T-cell (primary cell): ENCODE measurements around the gene DUSP22. TPM values are rescaled to one million over a fixed set of nuclear protein-coding genes. Genes with fewer than 3 reads are reported as not detected.

Experiments
- ATAC-seq, 4 experiments: fragments of 200-7000 bp in 3 of 4; fragments of 150-1000 bp in 1 of 4; cut with Tn5 transposase; replicated peaks in 1 of 4; 1 replicate in 3 of 4; 2 replicates in 1 of 4; pipeline ENCODE4 v1.10.0; 2021; ENCODE audit warnings: moderate library complexity in 3 of 4, mild to moderate bottlenecking in 2 of 4, moderate number of reproducible peaks in 1 of 4
- CTCF ChIA-PET, 2 donors: fragments of 300-600 bp; sonication (Branson Sonifier 250); formaldehyde crosslinking; loops; one replicate each; lab custom pipeline; 2022; ENCODE audit warnings: antibody characterized with exemption in 2 of 2; lab: Charles Lee
- POLR2A ChIA-PET, 2 donors: fragments of 300-600 bp; sonication (Branson Sonifier 250); formaldehyde crosslinking; loops; one replicate each; lab custom pipeline; 2022; ENCODE audit warnings: antibody characterized with exemption in 2 of 2; lab: Charles Lee
- DNase-seq, 35 experiments: peaks; one replicate each; pipeline versions ENCODE4 v3.0.0 to v3.0.0-alpha.2; 2013 to 2023
- H3K27ac ChIP-seq: one replicate; pipeline ENCODE4 v1.5.1; 2013; ENCODE audit warnings: low read length
- H3K27me3 ChIP-seq, 2 experiments: replicated peaks in 1 of 2; 1 replicate in 1 of 2; 2 replicates in 1 of 2; pipeline versions ENCODE4 v1.6.1 to v1.7.0; 2013; ENCODE audit warnings: low read length in 1 of 2, mixed read lengths in 1 of 2; ENCODE audit not compliant: control insufficient read depth in 2 of 2, insufficient read depth in 2 of 2; ENCODE audit errors: extremely low read depth in 1 of 2
- H3K36me3 ChIP-seq, 2 donors: 1 replicate in 1 of 2; 2 replicates in 1 of 2; pipeline versions ENCODE4 v1.6.1 to v1.7.0; 2013; ENCODE audit warnings: low read length in 1 of 2; ENCODE audit not compliant: control insufficient read depth in 2 of 2, insufficient read depth in 1 of 2; ENCODE audit errors: extremely low read depth in 1 of 2
- H3K4me1 ChIP-seq, 2 experiments: 1 replicate in 1 of 2; 2 replicates in 1 of 2; pipeline versions ENCODE4 v1.6.1 to v1.7.0; 2013; ENCODE audit warnings: low read length in 2 of 2, mixed read lengths in 1 of 2; ENCODE audit not compliant: insufficient read depth in 2 of 2, control insufficient read depth in 1 of 2; ENCODE audit errors: extremely low read depth in 1 of 2
- H3K4me3 ChIP-seq, 2 donors: 1 replicate in 1 of 2; 2 replicates in 1 of 2; pipeline versions ENCODE4 v1.5.1 to v1.7.0; 2013; ENCODE audit warnings: mild to moderate bottlenecking in 2 of 2, low read length in 1 of 2, moderate library complexity in 1 of 2; ENCODE audit not compliant: control insufficient read depth in 1 of 2; ENCODE audit errors: extremely low read depth in 1 of 2
- H3K9me3 ChIP-seq: 2 replicates; pipeline ENCODE4 v1.7.0; 2013
- H3K27ac Mint-ChIP-seq, 2 donors: one replicate each; pipeline ENCODE4 v1.8.0; 2020 to 2021; ENCODE audit warnings: mild to moderate bottlenecking in 2 of 2, mixed read lengths in 2 of 2
- H3K27me3 Mint-ChIP-seq, 2 donors: one replicate each; pipeline ENCODE4 v1.8.0; 2021 to 2022; ENCODE audit warnings: mixed read lengths in 2 of 2
- H3K36me3 Mint-ChIP-seq: one replicate; pipeline ENCODE4 v1.8.0; 2021; ENCODE audit warnings: mixed read lengths
- H3K4me1 Mint-ChIP-seq, 3 donors: one replicate each; pipeline ENCODE4 v1.8.0; 2020 to 2022; ENCODE audit warnings: mixed read lengths in 3 of 3, mild to moderate bottlenecking in 1 of 3
- H3K4me3 Mint-ChIP-seq, 3 donors: one replicate each; pipeline ENCODE4 v1.8.0; 2020 to 2022; ENCODE audit warnings: mild to moderate bottlenecking in 3 of 3, mixed read lengths in 3 of 3, moderate library complexity in 3 of 3
- H3K9me3 Mint-ChIP-seq, 3 donors: one replicate each; pipeline ENCODE4 v1.8.0; 2020 to 2022; ENCODE audit warnings: mixed read lengths in 3 of 3
- WGBS: methylation state at CpG from one replicate; pipeline ENCODE4 v1.1.5; 2013; ENCODE audit warnings: missing lambda C conversion rate; ENCODE audit not compliant: insufficient coverage; 5-methylcytosine and 5-hydroxymethylcytosine counted together
- total RNA-seq, 35 experiments: library from RNA in 6 of 35; stranded (reverse) in 6 of 35; fragments of 120-200 nt in 1 of 35; gene quantifications; one replicate each; pipeline versions ENCODE4 v1.2.1 to v1.2.4 and lab custom pipeline; 2013 to 2026

DUSP22 gene
- total RNA-seq, 5 donors from 2014 or later (not counting 1 experiment from before 2014, with no cell fraction given) = 32.0 to 52.4 (median 42.1) TPM

- Histone ChIP-seq H3K9me3 (no peaks in the 10 kb centered on the region), H3K4me1 (peaks cover 0 to 6% of the 10 kb centered on the region in 2 experiments), H3K27me3 (peaks cover 0 to 8% of the 10 kb centered on the region in 2 experiments), H3K4me3 (no peak overlapping the region), H3K36me3 (no peaks in the 10 kb centered on the region), H3K27ac (no peak overlapping the region)
- Mint-ChIP-seq H3K36me3 (peaks cover 3% of the 10 kb centered on the region), H3K9me3 (peaks cover 9 to 20% (median 12%) of the 10 kb centered on the region in 3 donors), H3K4me1 (peaks cover 2 to 8% (median 7%) of the 10 kb centered on the region in 3 donors), H3K27ac (no peak overlapping the region), H3K4me3 (no peak overlapping the region), H3K27me3 (peaks cover 0 to 6% of the 10 kb centered on the region in 2 donors)
- WGBS = 89% methylated on average over 12 of the region's 12 CpGs
- DNase-seq = no peak
- CTCF ChIA-PET = no interaction called here
- ATAC-seq = no peak
- POLR2A ChIA-PET = no interaction called here
These were observed 71.0 kb downstream of the DUSP22 start for GRCh38 chr6:363291-363690.

- no peak overlapping the region for H3K27ac Mint-ChIP-seq
- POLR2A ChIA-PET = no interaction called here
- Histone ChIP-seq H3K36me3 (no peaks in the 10 kb centered on the region), H3K27me3 (peaks cover 0 to 14% of the 10 kb centered on the region in 2 experiments), H3K4me3 (no peak overlapping the region), H3K4me1 (peaks cover 0 to under 1% of the 10 kb centered on the region in 2 experiments), H3K9me3 (no peaks in the 10 kb centered on the region), H3K27ac (no peak overlapping the region)
- peaks cover 0 to 2% (median under 1%) of the 10 kb centered on the region in 3 donors for H3K4me1 Mint-ChIP-seq
- peaks cover 0 to 6% of the 10 kb centered on the region in 2 donors for H3K27me3 Mint-ChIP-seq
- CTCF ChIA-PET = no interaction called here
- peaks cover 9 to 20% (median 12%) of the 10 kb centered on the region in 3 donors for H3K9me3 Mint-ChIP-seq
- H3K36me3 Mint-ChIP-seq = peaks cover 3% of the 10 kb centered on the region
- H3K4me3 Mint-ChIP-seq = no peak overlapping the region
- DNase-seq (no peak), ATAC-seq (no peak)
- WGBS = 92% methylated on average over 13 of the region's 13 CpGs
These were observed 71.6 kb downstream of the DUSP22 start for GRCh38 chr6:363909-364308.

- Mint-ChIP-seq H3K27ac (no peak overlapping the region), H3K36me3 (peaks cover 3% of the 10 kb centered on the region), H3K9me3 (peaks cover 9 to 20% (median 12%) of the 10 kb centered on the region in 3 donors), H3K4me3 (no peak overlapping the region), H3K4me1 (peaks cover 0 to 2% (median 0%) of the 10 kb centered on the region in 3 donors), H3K27me3 (peaks cover 1 to 11% of the 10 kb centered on the region in 2 donors)
- CTCF ChIA-PET = interaction anchor here in 1 of 2 donors (0.9 kb wide), 1 partner anchor 52 kb away, joined by 5 read pairs; no protein-coding TSS in a partner anchor
- H3K27ac ChIP-seq = no peak overlapping the region
- peaks cover 0 to 21% of the 10 kb centered on the region in 2 experiments for H3K27me3 ChIP-seq
- H3K9me3 ChIP-seq = no peaks in the 10 kb centered on the region
- H3K4me1 ChIP-seq = no peaks in the 10 kb centered on the region
- ATAC-seq (no peak), DNase-seq (no peak)
- H3K36me3 ChIP-seq = no peaks in the 10 kb centered on the region
- H3K4me3 ChIP-seq = no peak overlapping the region
- POLR2A ChIA-PET = no interaction called here
- 76% methylated on average over 6 of the region's 11 CpGs for WGBS
These were observed 72.6 kb downstream of the DUSP22 start for GRCh38 chr6:364609-365540.

GRCh38 chr6:365835-366234 is 73.5 kb downstream of the DUSP22 start:
- 72% methylated on average over 5 of the region's 6 CpGs for WGBS
- peaks cover 2 to 14% of the 10 kb centered on the region in 2 donors for H3K27me3 Mint-ChIP-seq
- peaks cover 0 to 4% (median 2%) of the 10 kb centered on the region in 3 donors for H3K4me1 Mint-ChIP-seq
- H3K27me3 ChIP-seq = peaks cover 0 to 30% of the 10 kb centered on the region in 2 experiments
- H3K4me3 Mint-ChIP-seq = no peak overlapping the region
- no peak overlapping the region for H3K4me3 ChIP-seq
- ChIA-PET CTCF (no interaction called here), POLR2A (no interaction called here)
- H3K36me3 ChIP-seq = no peaks in the 10 kb centered on the region
- no peak overlapping the region for H3K27ac ChIP-seq
- no peak for DNase-seq
- no peak overlapping the region for H3K27ac Mint-ChIP-seq
- H3K4me1 ChIP-seq = no peaks in the 10 kb centered on the region
- H3K36me3 Mint-ChIP-seq = peaks cover 3% of the 10 kb centered on the region
- no peaks in the 10 kb centered on the region for H3K9me3 ChIP-seq
- H3K9me3 Mint-ChIP-seq = peaks cover 13 to 20% (median 14%) of the 10 kb centered on the region in 3 donors
- no peak for ATAC-seq

GRCh38 chr6:366389-367297 is 74.4 kb downstream of the DUSP22 start:
- Mint-ChIP-seq H3K4me3 (no peak overlapping the region), H3K9me3 (peaks cover 14 to 18% (median 14%) of the 10 kb centered on the region in 3 donors), H3K27ac (no peak overlapping the region), H3K4me1 (peaks cover 0 to 4% (median 0%) of the 10 kb centered on the region in 3 donors), H3K27me3 (peaks cover 2 to 15% of the 10 kb centered on the region in 2 donors), H3K36me3 (peaks cover 3% of the 10 kb centered on the region)
- ATAC-seq (no peak), DNase-seq (no peak)
- H3K27ac ChIP-seq = no peak overlapping the region
- H3K36me3 ChIP-seq = no peaks in the 10 kb centered on the region
- no peaks in the 10 kb centered on the region for H3K9me3 ChIP-seq
- H3K27me3 ChIP-seq = peaks cover 0 to 30% of the 10 kb centered on the region in 2 experiments
- ChIA-PET POLR2A (no interaction called here), CTCF (no interaction called here)
- H3K4me1 ChIP-seq = no peaks in the 10 kb centered on the region
- H3K4me3 ChIP-seq = no peak overlapping the region
- 86% methylated on average over 14 of the region's 19 CpGs for WGBS

- Mint-ChIP-seq H3K36me3 (peaks cover 3% of the 10 kb centered on the region), H3K27ac (no peak overlapping the region), H3K27me3 (peaks cover 2 to 15% of the 10 kb centered on the region in 2 donors), H3K4me1 (peaks cover 0 to 4% (median 0%) of the 10 kb centered on the region in 3 donors), H3K9me3 (peaks cover 14 to 16% (median 14%) of the 10 kb centered on the region in 3 donors), H3K4me3 (no peak overlapping the region)
- H3K27me3 ChIP-seq = peaks cover 0 to 36% of the 10 kb centered on the region in 2 experiments
- 83% methylated on average over 8 of the region's 8 CpGs for WGBS
- no peak for ATAC-seq
- no peaks in the 10 kb centered on the region for H3K36me3 ChIP-seq
- ChIA-PET CTCF (no interaction called here), POLR2A (no interaction called here)
- DNase-seq = no peak
- H3K9me3 ChIP-seq = no peaks in the 10 kb centered on the region
- no peak overlapping the region for H3K27ac ChIP-seq
- peaks cover 0 to 1% of the 10 kb centered on the region in 2 experiments for H3K4me1 ChIP-seq
- H3K4me3 ChIP-seq = no peak overlapping the region
These were observed 75.1 kb downstream of the DUSP22 start for GRCh38 chr6:367298-367794.
